Measurements from ENCODE around the gene TRIM41. TPM values are rescaled to one million over a fixed set of nuclear protein-coding genes. Genes with fewer than 3 reads are reported as not detected.

The TRIM41 gene
- total RNA-seq, 1 experiment from 2014 or later: 26.8 TPM

DNA sequence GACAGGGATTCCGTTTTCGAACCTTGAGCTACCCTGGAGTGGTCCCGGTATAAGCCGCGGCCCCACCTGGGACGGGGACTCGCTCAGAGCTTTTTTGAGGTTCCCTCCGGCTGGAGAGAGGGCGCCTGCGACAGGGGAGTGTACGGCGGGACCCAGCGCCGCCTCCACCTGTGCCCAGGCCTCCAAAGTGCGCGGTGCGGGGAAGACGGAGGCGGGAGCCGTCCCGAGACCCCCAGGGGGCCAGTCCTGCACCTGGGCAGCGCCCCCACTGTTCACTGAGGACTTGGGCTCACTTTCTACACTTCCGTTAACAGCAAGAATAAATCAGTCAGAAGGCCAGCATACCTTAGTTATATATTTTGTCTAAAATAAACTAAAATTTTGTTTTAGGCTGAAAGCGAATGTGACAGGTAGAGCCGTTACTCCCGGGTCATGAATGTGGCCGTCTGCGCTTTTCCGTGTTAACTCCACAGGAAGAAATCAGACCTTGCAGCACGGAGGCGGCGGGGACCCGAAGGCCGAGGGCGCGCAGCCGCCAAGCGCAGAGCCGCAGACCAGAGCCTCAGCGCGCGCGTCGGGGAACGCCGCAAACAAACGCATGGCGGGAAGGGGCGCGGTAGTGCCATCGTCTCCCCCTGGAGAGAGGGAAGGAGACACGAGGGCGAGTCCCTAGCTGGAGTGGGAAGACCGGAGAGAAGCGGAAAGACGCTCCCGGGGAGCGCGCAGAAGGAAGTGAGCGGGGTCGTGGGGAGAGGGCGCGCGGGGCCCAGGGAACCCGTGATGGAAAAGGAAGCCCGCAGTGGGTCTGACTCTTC is 32.2 kb upstream of the TRIM41 start:
- CTCF ChIA-PET: interaction anchor here (1.0 kb wide), 1 partner anchor 33 kb away, joined by 4 read pairs; the partner anchor contains the start of gene TRIM41
- Histone ChIP-seq H3K9ac (ENCODE audit: low read length) (peak overlapping the region; percentile 63), H3K79me2 (ENCODE audit: low read length) (no peaks in the 10 kb centered on the region), H3K9me2 (replicated peaks; ENCODE audit: low read length) (no peaks in the 10 kb centered on the region), H3K9me3 (ENCODE audit: low read length) (no peaks in the 10 kb centered on the region), H3K27me3 (ENCODE audit: low read length) (no peaks in the 10 kb centered on the region), H3K4me2 (ENCODE audit: low read length) (peak overlapping the region; percentile 96), H3F3A (ENCODE audit: low read length, unreplicated experiment) (peaks cover 6% of the 10 kb centered on the region), H3K4me1 (ENCODE audit: insufficient read depth, low read length) (peaks cover 18% of the 10 kb centered on the region), H4K20me1 (ENCODE audit: low read length) (no peaks in the 10 kb centered on the region), H3K4me3 (ENCODE audit: low read length) (peak overlapping the region; percentile 89), H2AFZ (ENCODE audit: low read length) (peak overlapping the region; percentile 92), H3K27ac (ENCODE audit: low read length) (no peak overlapping the region), H3K36me3 (ENCODE audit: low read depth, low read length) (no peaks in the 10 kb centered on the region)
- TF ChIP-seq EZH2 (IDR thresholded peaks at IDR 0.05; ENCODE audit: low read length, unreplicated experiment): no peak
- TF ChIP-seq, protein P1, sequence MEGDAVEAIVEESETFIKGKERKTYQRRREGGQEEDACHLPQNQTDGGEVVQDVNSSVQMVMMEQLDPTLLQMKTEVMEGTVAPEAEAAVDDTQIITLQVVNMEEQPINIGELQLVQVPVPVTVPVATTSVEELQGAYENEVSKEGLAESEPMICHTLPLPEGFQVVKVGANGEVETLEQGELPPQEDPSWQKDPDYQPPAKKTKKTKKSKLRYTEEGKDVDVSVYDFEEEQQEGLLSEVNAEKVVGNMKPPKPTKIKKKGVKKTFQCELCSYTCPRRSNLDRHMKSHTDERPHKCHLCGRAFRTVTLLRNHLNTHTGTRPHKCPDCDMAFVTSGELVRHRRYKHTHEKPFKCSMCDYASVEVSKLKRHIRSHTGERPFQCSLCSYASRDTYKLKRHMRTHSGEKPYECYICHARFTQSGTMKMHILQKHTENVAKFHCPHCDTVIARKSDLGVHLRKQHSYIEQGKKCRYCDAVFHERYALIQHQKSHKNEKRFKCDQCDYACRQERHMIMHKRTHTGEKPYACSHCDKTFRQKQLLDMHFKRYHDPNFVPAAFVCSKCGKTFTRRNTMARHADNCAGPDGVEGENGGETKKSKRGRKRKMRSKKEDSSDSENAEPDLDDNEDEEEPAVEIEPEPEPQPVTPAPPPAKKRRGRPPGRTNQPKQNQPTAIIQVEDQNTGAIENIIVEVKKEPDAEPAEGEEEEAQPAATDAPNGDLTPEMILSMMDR (conservative IDR thresholded peaks at IDR 0.05; ENCODE audit: low read depth, low read length): peak; percentile 46; the same call in 1 of the 2 replicates
- BruUV-seq (replicated peaks): no TSS peak
- intact Hi-C loops (cut with micrococcal nuclease): loop anchor here (1.0 kb wide), 2 partner anchors 27 to 31 kb away; no protein-coding TSS in a partner anchor
- DNase-seq (peak; percentile 37), ATAC-seq (peak; percentile 2)
- POLR2A ChIA-PET (ENCODE audit: unreplicated experiment): interaction anchor here (0.7 to 1.1 kb wide), 3 partner anchors 14 to 53 kb away, joined by 3 to 6 read pairs (median 3); partner anchors contain the start of genes RACK1 and TRIM7

GRCh38 chr5:181191526-181192336 is 31.4 kb upstream of the TRIM41 start:
- ChIA-PET POLR2A (ENCODE audit: unreplicated experiment) (interaction anchor here (0.5 to 1.1 kb wide), 4 partner anchors 13 to 55 kb away, joined by 3 to 6 read pairs (median 3); partner anchors contain the start of genes RACK1 and TRIM7), CTCF (interaction anchor here (0.6 to 1.0 kb wide), 2 partner anchors 32 to 390 kb away, joined by 3 to 4 read pairs; partner anchors contain the start of gene TRIM41)
- H3K4me3 ChIP-seq (ENCODE audit: low read length): peak overlapping the region; percentile 89
- H3K9ac ChIP-seq (ENCODE audit: low read length): peak overlapping the region; percentile 91
- peak; percentile 55 for ATAC-seq
- peak overlapping the region; percentile 64 for H3K27ac ChIP-seq (ENCODE audit: low read length)
- intact Hi-C loops (cut with micrococcal nuclease): loop anchor here (1.0 kb wide), 3 partner anchors 11 to 31 kb away; no protein-coding TSS in a partner anchor
- no peaks in the 10 kb centered on the region for H3K36me3 ChIP-seq (ENCODE audit: low read depth, low read length)
- BruUV-seq (replicated peaks): no TSS peak
- DNase-seq: peak; percentile 96
- TF ChIP-seq EZH2phosphoT487 (IDR thresholded peaks at IDR 0.05; ENCODE audit: borderline replicate concordance, low read length) (no peak), EZH2 (IDR thresholded peaks at IDR 0.05; ENCODE audit: low read length, unreplicated experiment) (no peak)
- TF ChIP-seq, protein P1 (conservative IDR thresholded peaks at IDR 0.05; ENCODE audit: low read depth, low read length): no peak
- H3K4me2 ChIP-seq (ENCODE audit: low read length): peak overlapping the region; percentile 96
- H3K9me3 ChIP-seq (ENCODE audit: low read length): no peaks in the 10 kb centered on the region
- no peaks in the 10 kb centered on the region for H3K79me2 ChIP-seq (ENCODE audit: low read length)
- peaks cover 6% of the 10 kb centered on the region for H3F3A ChIP-seq (ENCODE audit: low read length, unreplicated experiment)
- peaks cover 13% of the 10 kb centered on the region for H3K4me1 ChIP-seq (ENCODE audit: insufficient read depth, low read length)
- no peaks in the 10 kb centered on the region for H3K9me2 ChIP-seq (replicated peaks; ENCODE audit: low read length)
- no peaks in the 10 kb centered on the region for H3K27me3 ChIP-seq (ENCODE audit: low read length)
- H2AFZ ChIP-seq (ENCODE audit: low read length): peak overlapping the region; percentile 92
- no peaks in the 10 kb centered on the region for H4K20me1 ChIP-seq (ENCODE audit: low read length)

Measured in PC-3 (cell line).